GM12874 (cell line): ENCODE results near the gene PRKN.

ENCODE experiments used
- CTCF ChIP-seq: IDR thresholded peaks from 2 replicates; pipeline ENCODE4 v1.5.1; 2011; ENCODE audit warnings: low read depth, mild to moderate bottlenecking, control low read depth, low read length, moderate library complexity; ENCODE audit not compliant: insufficient read depth

Gene PRKN

DNA sequence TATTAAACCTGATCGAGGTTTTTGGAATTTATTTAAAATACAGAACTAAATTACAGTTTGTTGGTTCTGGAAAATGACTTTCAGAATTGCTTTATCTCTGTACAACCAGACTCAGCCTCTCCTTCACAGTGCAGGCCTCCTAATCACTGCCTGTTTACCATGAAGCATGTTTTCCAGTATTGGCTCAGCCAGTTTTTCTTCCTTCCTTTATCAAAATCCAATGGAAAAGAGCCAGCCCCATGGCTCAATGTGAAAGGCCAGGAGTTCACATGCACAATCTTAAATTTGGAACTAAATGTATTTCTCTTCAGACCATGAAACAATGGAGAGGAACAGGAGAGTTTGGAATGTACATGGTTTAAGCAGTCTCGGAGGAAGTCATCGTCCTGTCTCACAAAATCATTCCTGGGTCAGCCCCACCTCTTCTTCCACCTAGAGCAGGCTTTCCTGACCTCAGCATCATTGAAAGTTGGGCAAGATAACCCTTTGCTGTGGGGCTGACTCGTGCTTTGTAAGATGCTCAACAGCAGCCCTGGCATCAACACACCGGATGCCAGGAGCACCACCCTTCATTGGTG lies 772.8 kb downstream of the PRKN start:
- TF ChIP-seq CTCF: no peak

GRCh38 chr6:161954077-161954476 lies 773.5 kb downstream of the PRKN start:
- TF ChIP-seq CTCF: no peak

DNA sequence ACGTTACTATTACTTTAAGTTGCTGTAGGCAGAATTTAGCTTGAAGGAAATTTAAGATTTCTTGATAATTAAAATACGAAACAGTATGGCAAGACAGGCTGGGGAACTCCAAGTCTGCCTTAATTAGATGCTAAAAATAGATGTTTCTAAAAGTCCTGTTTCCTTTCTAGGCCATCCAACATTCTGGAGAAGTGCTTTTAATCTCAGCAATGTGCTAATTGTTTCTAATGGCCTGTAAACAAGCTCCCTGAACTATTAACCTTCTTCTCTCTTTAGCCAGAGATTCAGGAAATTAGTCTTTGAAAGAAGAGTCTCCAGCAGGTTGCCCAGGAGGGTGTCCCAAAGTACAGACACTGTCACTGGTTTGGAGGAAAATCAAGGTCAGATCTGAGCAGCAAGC lies 776.4 kb downstream of the PRKN start:
- no peak for TF ChIP-seq CTCF

DNA sequence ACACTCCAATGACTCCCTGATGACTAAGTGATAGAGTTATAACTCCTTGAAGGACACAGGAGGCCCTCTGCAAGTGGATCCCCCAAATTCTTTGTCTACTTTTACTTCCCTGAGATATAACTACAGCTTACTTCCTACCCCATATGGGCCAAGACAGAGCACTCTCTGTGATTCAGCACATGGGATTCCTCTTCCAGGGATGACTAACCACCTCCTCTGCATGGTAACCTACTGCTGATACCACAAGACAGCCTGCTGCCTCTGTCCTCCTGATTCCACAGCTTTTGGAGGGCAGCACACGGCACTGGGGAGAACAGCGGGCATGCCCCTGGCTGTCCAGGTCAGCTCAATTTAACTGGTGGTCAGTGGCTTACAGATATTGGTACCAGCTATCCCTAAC lies 778.0 kb downstream of the PRKN start:
- TF ChIP-seq CTCF: no peak

GRCh38 chr6:161948462-161948861 lies 779.1 kb downstream of the PRKN start:
- no peak for TF ChIP-seq CTCF

DNA sequence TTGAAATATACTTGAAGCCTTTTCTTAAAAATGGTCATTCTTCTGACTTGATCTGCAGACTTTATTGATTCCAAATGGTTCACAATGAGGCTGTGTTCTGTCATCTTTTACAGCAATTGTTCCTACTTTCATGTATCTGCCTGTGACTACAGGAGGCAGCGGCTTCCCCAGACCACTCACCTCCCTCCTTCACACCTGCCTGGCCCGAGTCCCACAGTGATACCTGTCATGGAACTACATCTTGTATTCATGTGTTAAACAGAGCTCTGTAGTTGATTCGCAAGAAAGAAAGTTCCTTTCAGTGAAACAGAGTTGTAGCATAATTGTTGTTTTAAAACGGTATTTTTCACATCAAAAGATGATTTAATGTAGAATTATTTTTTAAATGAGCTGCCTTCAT lies 780.2 kb downstream of the PRKN start:
- TF ChIP-seq CTCF: no peak

GRCh38 chr6:161946461-161946860 lies 781.1 kb downstream of the PRKN start:
- no peak for TF ChIP-seq CTCF
